ENCODE results near the gene TATDN2.

TATDN2 gene, protein sequence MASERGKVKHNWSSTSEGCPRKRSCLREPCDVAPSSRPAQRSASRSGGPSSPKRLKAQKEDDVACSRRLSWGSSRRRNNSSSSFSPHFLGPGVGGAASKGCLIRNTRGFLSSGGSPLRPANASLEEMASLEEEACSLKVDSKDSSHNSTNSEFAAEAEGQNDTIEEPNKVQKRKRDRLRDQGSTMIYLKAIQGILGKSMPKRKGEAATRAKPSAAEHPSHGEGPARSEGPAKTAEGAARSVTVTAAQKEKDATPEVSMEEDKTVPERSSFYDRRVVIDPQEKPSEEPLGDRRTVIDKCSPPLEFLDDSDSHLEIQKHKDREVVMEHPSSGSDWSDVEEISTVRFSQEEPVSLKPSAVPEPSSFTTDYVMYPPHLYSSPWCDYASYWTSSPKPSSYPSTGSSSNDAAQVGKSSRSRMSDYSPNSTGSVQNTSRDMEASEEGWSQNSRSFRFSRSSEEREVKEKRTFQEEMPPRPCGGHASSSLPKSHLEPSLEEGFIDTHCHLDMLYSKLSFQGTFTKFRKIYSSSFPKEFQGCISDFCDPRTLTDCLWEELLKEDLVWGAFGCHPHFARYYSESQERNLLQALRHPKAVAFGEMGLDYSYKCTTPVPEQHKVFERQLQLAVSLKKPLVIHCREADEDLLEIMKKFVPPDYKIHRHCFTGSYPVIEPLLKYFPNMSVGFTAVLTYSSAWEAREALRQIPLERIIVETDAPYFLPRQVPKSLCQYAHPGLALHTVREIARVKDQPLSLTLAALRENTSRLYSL

GRCh38 chr3:10248184-10248983, at the start of gene TATDN2:
Gene TATDN2 (plus strand): TSS chr3:10248459. CDS start chr3:10249201, 742 bp downstream.
- DNase-seq (ENCODE audit: low spot score): peak; percentile 96

- no peak for DNase-seq (ENCODE audit: low spot score)
Observed at GRCh38 chr3:10198761-10199649, 49.3 kb upstream of the TATDN2 start.

DNA sequence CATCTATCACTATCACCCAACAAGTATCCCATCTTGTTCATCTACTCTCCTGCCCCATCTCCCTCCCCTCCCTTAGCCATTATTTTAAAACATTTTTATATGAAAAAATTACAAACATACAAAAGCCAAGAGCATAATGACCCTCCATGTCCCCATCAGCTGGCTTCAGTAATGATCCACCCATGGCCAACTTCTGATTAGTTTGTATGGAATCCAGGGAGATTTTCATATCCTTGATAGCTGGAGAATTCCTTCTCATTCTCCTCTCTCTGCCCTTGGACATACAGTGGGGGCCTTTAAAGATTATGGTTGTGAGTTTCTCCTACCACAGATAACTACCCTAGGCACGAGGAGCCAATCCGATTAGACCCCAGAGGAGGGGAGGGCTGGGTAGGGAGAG, 43.3 kb upstream of the TATDN2 start:
- no peak for DNase-seq (ENCODE audit: low spot score)

- DNase-seq (ENCODE audit: low spot score): peak; percentile 93
Observed at GRCh38 chr3:10205451-10206165, 42.7 kb upstream of the TATDN2 start.

GRCh38 chr3:10206166-10206511, 42.1 kb upstream of the TATDN2 start:
- no peak for DNase-seq (ENCODE audit: low spot score)

GRCh38 chr3:10213156-10213792, 35.0 kb upstream of the TATDN2 start:
- DNase-seq (ENCODE audit: low spot score): no peak

DNA sequence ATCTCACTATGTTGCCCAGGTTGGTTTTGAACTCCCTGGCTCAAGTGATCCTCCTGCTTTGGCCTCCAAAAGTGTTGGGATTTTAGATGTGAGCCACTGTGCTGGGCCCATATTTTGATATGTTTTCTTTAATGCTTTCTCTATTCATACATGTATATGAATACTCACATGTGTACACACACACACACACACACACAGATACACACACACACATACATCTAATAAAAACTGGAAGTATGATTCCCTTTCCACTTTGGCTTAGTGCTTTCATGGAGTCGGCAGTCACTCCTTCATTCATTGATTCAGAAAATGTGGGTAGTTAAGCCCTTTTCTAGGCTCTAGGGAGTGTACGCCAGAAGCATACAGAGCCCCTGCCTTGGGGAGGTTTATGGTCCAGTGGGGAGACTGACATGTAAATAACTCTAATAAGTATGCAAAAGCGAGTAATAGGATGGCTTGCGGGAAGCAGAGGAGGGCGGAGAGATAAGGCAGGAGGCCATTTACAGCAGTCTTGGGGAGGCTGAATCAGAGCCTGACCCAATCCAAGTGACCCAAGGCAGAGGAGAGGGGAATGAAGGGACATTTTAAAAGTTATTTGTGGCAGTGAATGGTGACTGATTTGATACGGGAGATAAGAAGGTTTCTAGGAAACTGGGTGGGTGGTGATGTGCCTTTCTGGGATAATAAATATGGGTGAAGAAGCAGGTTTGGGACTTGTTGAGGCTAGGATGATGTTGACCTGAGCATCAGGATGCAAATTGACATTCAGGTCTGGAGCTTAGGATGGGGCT, 32.5 kb upstream of the TATDN2 start:
- no peak for DNase-seq (ENCODE audit: low spot score)

GRCh38 chr3:10217359-10217758, 30.9 kb upstream of the TATDN2 start:
- no peak for DNase-seq (ENCODE audit: low spot score)

DNA sequence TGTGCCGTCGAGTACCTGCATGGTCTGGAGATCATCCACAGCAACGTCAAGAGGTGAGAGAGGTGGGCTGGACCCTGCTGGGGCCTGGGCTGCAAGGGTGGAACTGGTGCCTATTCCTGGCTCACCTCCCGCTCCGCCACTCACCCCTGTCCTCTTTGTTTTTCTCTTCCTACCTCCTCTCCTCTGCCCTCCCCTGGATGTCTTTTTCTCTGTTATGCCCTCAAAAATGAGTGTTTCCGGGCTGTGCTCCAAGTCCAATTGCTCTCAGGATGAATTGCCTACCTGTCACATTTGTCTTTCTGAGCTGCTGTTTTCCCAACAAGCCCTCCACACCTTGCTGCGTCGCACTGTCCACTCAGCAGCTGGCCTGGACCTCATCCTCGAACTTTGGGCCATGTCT, 28.5 kb upstream of the TATDN2 start:
- no peak for DNase-seq (ENCODE audit: low spot score)

DNA sequence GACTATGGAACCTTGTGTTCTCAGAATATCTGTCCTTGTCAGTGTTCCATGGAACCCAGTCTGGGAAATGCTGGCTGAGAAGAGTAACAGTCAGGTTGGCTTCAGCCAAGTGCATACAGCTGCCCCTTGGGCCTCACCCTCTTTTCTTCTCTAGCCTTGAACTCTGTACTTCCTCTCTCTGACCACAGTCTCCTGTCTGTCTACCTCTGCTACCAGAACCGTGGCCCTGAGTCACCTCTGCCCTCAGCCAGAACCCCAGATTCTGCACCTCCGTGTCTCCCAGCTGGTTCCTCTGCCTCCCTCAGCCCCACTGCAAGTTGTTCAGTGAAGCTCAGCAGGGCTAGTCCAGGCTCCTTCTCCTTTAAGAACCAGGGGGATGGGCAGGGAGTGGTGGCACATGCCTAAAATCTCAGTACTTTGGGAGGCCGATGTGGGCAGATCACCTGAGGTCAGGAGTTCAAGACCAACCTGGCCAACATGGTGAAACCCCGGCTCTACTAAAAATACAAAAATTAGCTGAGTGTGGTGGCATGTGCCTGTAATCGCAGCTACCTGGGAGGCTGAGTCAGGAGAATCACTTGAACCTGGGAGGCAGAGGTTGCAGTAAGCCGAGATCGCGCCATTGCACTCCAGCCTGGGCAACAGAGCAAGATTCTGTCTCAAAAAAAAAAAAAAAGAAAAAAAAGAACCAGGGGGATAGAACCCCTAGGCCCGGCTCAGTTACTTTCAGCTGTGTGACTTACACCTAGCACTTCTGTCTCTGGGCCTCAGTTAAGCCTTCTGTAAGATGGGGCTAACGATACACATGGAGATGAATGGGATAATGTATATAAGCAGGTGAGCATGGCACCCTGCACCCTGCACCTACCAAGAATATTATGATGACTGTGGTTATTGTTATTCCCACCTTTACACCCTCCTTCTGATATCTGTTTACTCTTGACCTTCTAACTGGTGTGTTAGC, 24.3 kb upstream of the TATDN2 start:
- no peak for DNase-seq (ENCODE audit: low spot score)

DNA sequence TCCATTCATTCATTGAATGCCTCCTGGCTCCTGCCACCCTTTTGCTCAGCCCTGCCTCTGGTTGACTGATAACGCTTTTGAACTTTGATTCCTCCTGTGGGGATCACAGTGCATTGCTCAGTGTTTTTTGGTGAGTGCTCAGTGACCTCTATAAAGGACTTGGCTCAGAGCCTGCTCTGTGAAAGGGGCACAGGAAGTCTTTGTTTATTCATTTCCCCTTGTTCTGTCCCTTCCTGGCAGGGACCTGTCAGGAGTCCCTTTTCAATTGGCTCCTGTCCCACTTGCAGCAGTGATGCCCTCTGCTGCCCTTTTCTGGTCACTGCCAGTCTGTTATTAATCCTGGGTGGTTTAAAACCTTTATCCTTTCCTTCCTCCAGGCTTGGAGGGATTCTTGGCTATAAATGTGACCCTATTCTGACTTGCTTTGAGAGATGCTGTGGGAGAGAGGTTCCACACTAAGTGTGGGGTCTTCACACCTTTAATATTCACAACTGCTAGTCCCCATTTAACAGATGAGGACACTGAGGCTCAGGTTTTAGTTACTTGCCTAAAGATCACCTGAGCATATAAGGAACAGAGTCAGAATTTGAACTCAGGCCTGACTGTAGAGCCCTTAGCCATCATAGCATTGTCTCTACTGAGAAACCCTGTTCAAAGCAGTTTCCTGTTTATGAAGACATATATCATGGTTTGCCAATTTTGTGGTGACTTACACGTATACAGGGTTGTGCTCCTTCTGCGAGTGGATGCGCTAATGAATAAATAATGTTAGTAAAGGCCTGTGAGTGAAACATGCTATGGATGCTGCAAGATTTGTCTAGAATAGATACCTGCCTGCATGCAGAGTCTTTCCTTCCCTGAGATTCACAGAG, 23.2 kb upstream of the TATDN2 start:
- peak; percentile 84 for DNase-seq (ENCODE audit: low spot score)

DNA sequence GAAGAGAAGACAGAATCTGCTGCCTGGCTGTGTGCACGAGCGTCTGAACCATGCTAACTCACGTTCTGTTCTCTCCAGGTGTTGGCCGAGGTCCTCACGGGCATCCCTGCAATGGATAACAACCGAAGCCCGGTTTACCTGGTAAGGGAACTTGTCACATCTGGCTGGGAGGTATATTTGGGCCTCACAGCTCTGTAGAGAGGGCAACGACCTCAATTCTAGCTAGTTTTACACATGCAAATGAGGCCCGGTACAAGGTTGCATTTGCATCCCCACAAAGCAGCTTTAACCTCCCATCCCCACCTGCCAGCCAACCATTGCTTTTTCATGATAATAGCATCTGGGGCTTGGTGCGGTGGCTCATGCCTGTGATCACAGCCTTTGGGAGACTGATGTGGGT, 22.0 kb upstream of the TATDN2 start:
- DNase-seq (ENCODE audit: low spot score): no peak

DNA sequence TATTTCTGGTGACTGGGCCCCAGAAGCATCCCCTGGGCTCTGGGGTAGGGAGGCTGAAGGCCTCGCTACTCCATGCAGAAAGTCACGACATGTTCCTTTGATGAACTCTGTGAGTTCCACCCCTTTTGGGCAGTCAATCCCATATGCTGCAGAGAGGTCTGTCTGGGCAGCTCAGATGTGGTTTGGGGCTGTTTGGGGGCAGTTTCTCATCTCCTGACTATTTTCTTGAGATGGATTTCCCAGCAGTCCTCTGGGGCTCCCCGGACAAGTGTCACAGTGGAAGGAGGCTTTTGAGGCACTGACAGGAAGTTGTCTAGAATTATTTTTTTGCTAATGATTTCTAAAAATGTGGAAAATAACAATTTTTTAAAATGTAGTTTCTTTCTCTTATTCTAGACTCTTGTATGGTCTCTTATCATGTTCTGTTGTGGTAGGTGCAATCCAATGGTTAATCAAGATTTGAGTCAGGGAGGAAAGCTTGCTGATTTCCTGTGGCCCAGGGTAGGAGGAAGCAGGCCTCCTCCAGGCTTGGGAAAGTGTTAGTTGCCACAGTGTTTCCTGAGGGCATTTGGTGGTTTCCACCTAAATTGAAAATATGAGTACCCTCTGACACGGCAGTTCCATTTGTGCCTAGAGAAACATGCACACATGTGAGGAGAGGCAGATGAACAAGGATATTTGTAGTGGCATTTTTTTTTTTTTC, 19.9 kb upstream of the TATDN2 start:
- no peak for DNase-seq (ENCODE audit: low spot score)

- DNase-seq (ENCODE audit: low spot score): no peak
Observed at GRCh38 chr3:10229576-10229975, 18.7 kb upstream of the TATDN2 start.

DNA sequence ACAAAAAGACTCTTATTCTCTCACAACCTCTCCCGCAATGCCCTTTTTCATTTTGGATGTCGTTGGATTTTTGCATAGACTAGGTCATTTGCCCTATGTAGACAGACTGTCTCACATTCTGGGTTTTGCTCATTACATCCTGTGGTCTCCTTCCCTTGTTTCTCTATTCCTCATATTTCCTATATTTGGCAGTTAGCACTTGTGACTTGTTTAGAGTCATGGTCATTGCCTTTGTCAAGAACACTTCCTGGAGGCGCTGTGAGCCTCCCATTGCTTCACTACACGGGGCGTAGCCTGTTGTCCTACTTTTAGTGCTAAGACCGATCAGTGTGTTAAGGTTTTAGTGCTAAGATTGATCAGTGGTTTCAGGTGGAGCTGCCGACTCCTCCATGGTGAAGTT, 16.1 kb upstream of the TATDN2 start:
- no peak for DNase-seq (ENCODE audit: low spot score)

DNA sequence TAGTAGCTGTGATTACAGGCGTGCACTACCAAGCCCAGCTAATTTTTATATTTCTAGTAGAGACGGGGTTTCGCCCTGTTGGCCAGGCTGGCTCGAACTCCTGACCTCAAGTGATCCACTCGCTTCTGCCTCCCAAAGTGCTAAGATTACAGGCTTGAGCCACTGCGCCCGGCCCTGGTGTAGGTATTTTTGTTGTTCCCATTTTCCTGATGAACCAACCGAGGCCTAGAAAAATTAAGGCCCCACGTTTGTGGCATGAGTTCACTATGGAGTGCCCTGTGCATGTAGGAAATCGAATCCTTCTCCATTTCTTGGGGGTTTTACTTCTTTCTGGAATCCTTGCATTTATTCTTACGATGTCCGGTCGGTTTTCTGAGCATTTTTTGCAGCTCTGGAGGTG, 14.3 kb upstream of the TATDN2 start:
- no peak for DNase-seq (ENCODE audit: low spot score)

All from RKO (cell line).